CD4-positive, alpha-beta T cell treated with Interleukin-6 at 100 ng/mL for 8 hours (primary cell): ENCODE measurements around the gene BIRC6.
"Not testable (repeated sequence)": the region's sequence is repeated elsewhere in the genome, so short reads cannot be mapped to it uniquely, and the experiment has no call there.

Experiments used
- DNase-seq: peaks from one replicate; pipeline ENCODE4 v3.0.0-alpha.2; 2020; ENCODE audit warnings: mixed read lengths, low spot score

Gene BIRC6

GRCh38 chr2:32356681-32357317 is at the start of gene BIRC6:
Gene BIRC6 (plus strand): TSS chr2:32357023. CDS start chr2:32357162, 139 bp downstream.
- DNase-seq: peak; percentile 95

- no peak for DNase-seq
Observed at GRCh38 chr2:32310577-32310976, 46.2 kb upstream of the BIRC6 start.

GRCh38 chr2:32314886-32315285 is 41.9 kb upstream of the BIRC6 start:
- DNase-seq: no peak

- DNase-seq: not testable (repeated sequence)
Observed at GRCh38 chr2:32328679-32329078, 28.1 kb upstream of the BIRC6 start.

- DNase-seq: not testable (repeated sequence)
Observed at GRCh38 chr2:32329180-32329980, 27.4 kb upstream of the BIRC6 start.

GRCh38 chr2:32330136-32330535 is 26.7 kb upstream of the BIRC6 start:
- DNase-seq: no peak

GRCh38 chr2:32342801-32343200 is 14.0 kb upstream of the BIRC6 start:
- DNase-seq: no peak

GRCh38 chr2:32350797-32351196 is 6.0 kb upstream of the BIRC6 start:
- not testable (repeated sequence) for DNase-seq

- DNase-seq: no peak
Observed at GRCh38 chr2:32355976-32356680, 695 bp upstream of the BIRC6 start.

GRCh38 chr2:32357318-32358110 is 691 bp downstream of the BIRC6 start:
- DNase-seq: peak; percentile 16

- DNase-seq: no peak
Observed at GRCh38 chr2:32358111-32358482, 1.3 kb downstream of the BIRC6 start.

- no peak for DNase-seq
Observed at GRCh38 chr2:32360416-32360815, 3.6 kb downstream of the BIRC6 start.

- not testable (repeated sequence) for DNase-seq
Observed at GRCh38 chr2:32362997-32363396, 6.2 kb downstream of the BIRC6 start.

- no peak for DNase-seq
Observed at GRCh38 chr2:32363597-32363996, 6.8 kb downstream of the BIRC6 start.

- not testable (repeated sequence) for DNase-seq
Observed at GRCh38 chr2:32364290-32364689, 7.5 kb downstream of the BIRC6 start.

- DNase-seq: not testable (repeated sequence)
Observed at GRCh38 chr2:32365679-32366078, 8.9 kb downstream of the BIRC6 start.

GRCh38 chr2:32366595-32366994 is 9.8 kb downstream of the BIRC6 start:
- no peak for DNase-seq

GRCh38 chr2:32369222-32369621 is 12.4 kb downstream of the BIRC6 start:
- DNase-seq: no peak

- not testable (repeated sequence) for DNase-seq
Observed at GRCh38 chr2:32370942-32371341, 14.1 kb downstream of the BIRC6 start.

- no peak for DNase-seq
Observed at GRCh38 chr2:32372519-32373182, 15.8 kb downstream of the BIRC6 start.

GRCh38 chr2:32375228-32375892 is 18.5 kb downstream of the BIRC6 start:
- no peak for DNase-seq
